ENCODE measurements around the gene PSMD1.

The PSMD1 gene

GRCh38 chr2:231129216-231129615, 72.5 kb downstream of the PSMD1 start:
- H3K9me3 ChIP-seq (ENCODE audit: control extremely low read depth in 1 of 5, control insufficient read depth in 4 of 5, insufficient read depth in 2 of 5, low read depth in 1 of 5, low read length in 4 of 5): no peaks in the 10 kb centered on the region
- H3K4me1 ChIP-seq (ENCODE audit: control extremely low read depth in 1 of 4, control insufficient read depth in 4 of 4, insufficient read depth in 4 of 4, low read length in 3 of 4): no peaks in the 10 kb centered on the region
- no CpG with 5 or more reads among the region's 1 CpG for WGBS (ENCODE audit: insufficient coverage)
- ChIA-PET POLR2A (no interaction called here), CTCF (interaction anchor here (0.8 to 1.5 kb wide), 3 partner anchors 9 to 42 kb away, joined by 3 read pairs; no protein-coding TSS in a partner anchor)
- no peak overlapping the region for H3K27ac ChIP-seq (ENCODE audit: insufficient read depth in 1 of 2, low read depth in 1 of 2, low read length in 2 of 2, poor library complexity in 1 of 2, severe bottlenecking in 2 of 2)
- H3K36me3 ChIP-seq (ENCODE audit: control insufficient read depth in 4 of 4, insufficient read depth in 4 of 4, low read length in 3 of 4): peaks cover 0 to 5% (median 0%) of the 10 kb centered on the region in 4 experiments
- H3K4me3 ChIP-seq (ENCODE audit: control insufficient read depth in 1 of 7, extremely low read depth in 1 of 7, insufficient read depth in 4 of 7, low read depth in 2 of 7, low read length in 6 of 7): no peak overlapping the region
- no peak for DNase-seq
- no peaks in the 10 kb centered on the region for H3K27me3 ChIP-seq (replicated peaks in 2 of 5; ENCODE audit: control insufficient read depth in 4 of 5, insufficient read depth in 5 of 5, low read length in 4 of 5)

- 100% methylated on average over 1 of the region's 6 CpGs for WGBS (ENCODE audit: insufficient coverage)
- Histone ChIP-seq H3K4me1 (ENCODE audit: control extremely low read depth in 1 of 4, control insufficient read depth in 4 of 4, insufficient read depth in 4 of 4, low read length in 3 of 4) (peaks cover 0 to under 1% (median 0%) of the 10 kb centered on the region in 4 experiments), H3K27ac (ENCODE audit: insufficient read depth in 1 of 2, low read depth in 1 of 2, low read length in 2 of 2, poor library complexity in 1 of 2, severe bottlenecking in 2 of 2) (no peak overlapping the region), H3K27me3 (replicated peaks in 2 of 5; ENCODE audit: control insufficient read depth in 4 of 5, insufficient read depth in 5 of 5, low read length in 4 of 5) (no peaks in the 10 kb centered on the region), H3K36me3 (ENCODE audit: control insufficient read depth in 4 of 4, insufficient read depth in 4 of 4, low read length in 3 of 4) (peaks cover 0 to 5% (median 0%) of the 10 kb centered on the region in 4 experiments), H3K4me3 (ENCODE audit: control insufficient read depth in 1 of 7, extremely low read depth in 1 of 7, insufficient read depth in 4 of 7, low read depth in 2 of 7, low read length in 6 of 7) (no peak overlapping the region), H3K9me3 (ENCODE audit: control extremely low read depth in 1 of 5, control insufficient read depth in 4 of 5, insufficient read depth in 2 of 5, low read depth in 1 of 5, low read length in 4 of 5) (no peaks in the 10 kb centered on the region)
- ChIA-PET POLR2A (no interaction called here), CTCF (interaction anchor here (0.9 to 1.5 kb wide), 4 partner anchors 8 to 40 kb away, joined by 3 to 5 read pairs (median 4); no protein-coding TSS in a partner anchor)
- DNase-seq: no peak
Measured at GRCh38 chr2:231130336-231131056, 73.8 kb downstream of the PSMD1 start.

GRCh38 chr2:231132129-231132528, 75.5 kb downstream of the PSMD1 start:
- peaks cover 0 to 3% (median under 1%) of the 10 kb centered on the region in 4 experiments for H3K36me3 ChIP-seq (ENCODE audit: control insufficient read depth in 4 of 4, insufficient read depth in 4 of 4, low read length in 3 of 4)
- no peak for DNase-seq
- no peak overlapping the region for H3K27ac ChIP-seq (ENCODE audit: insufficient read depth in 1 of 2, low read depth in 1 of 2, low read length in 2 of 2, poor library complexity in 1 of 2, severe bottlenecking in 2 of 2)
- WGBS (ENCODE audit: insufficient coverage): no CpG with 5 or more reads among the region's 1 CpG
- no peaks in the 10 kb centered on the region for H3K9me3 ChIP-seq (ENCODE audit: control extremely low read depth in 1 of 5, control insufficient read depth in 4 of 5, insufficient read depth in 2 of 5, low read depth in 1 of 5, low read length in 4 of 5)
- H3K4me1 ChIP-seq (ENCODE audit: control extremely low read depth in 1 of 4, control insufficient read depth in 4 of 4, insufficient read depth in 4 of 4, low read length in 3 of 4): peaks cover 0 to 4% (median 0%) of the 10 kb centered on the region in 4 experiments
- POLR2A ChIA-PET: no interaction called here
- no peak overlapping the region for H3K4me3 ChIP-seq (ENCODE audit: control insufficient read depth in 1 of 7, extremely low read depth in 1 of 7, insufficient read depth in 4 of 7, low read depth in 2 of 7, low read length in 6 of 7)
- CTCF ChIA-PET: no interaction called here
- no peaks in the 10 kb centered on the region for H3K27me3 ChIP-seq (replicated peaks in 2 of 5; ENCODE audit: control insufficient read depth in 4 of 5, insufficient read depth in 5 of 5, low read length in 4 of 5)

- H3K36me3 ChIP-seq (ENCODE audit: control insufficient read depth in 4 of 4, insufficient read depth in 4 of 4, low read length in 3 of 4): peaks cover 0 to 4% (median 1%) of the 10 kb centered on the region in 4 experiments
- H3K4me1 ChIP-seq (ENCODE audit: control extremely low read depth in 1 of 4, control insufficient read depth in 4 of 4, insufficient read depth in 4 of 4, low read length in 3 of 4): peaks cover 0 to 4% (median 0%) of the 10 kb centered on the region in 4 experiments
- H3K4me3 ChIP-seq (ENCODE audit: control insufficient read depth in 1 of 7, extremely low read depth in 1 of 7, insufficient read depth in 4 of 7, low read depth in 2 of 7, low read length in 6 of 7): no peak overlapping the region
- no peak overlapping the region for H3K27ac ChIP-seq (ENCODE audit: insufficient read depth in 1 of 2, low read depth in 1 of 2, low read length in 2 of 2, poor library complexity in 1 of 2, severe bottlenecking in 2 of 2)
- no CpG with 5 or more reads among the region's 1 CpG for WGBS (ENCODE audit: insufficient coverage)
- no peak for DNase-seq
- H3K27me3 ChIP-seq (replicated peaks in 2 of 5; ENCODE audit: control insufficient read depth in 4 of 5, insufficient read depth in 5 of 5, low read length in 4 of 5): no peaks in the 10 kb centered on the region
- no peaks in the 10 kb centered on the region for H3K9me3 ChIP-seq (ENCODE audit: control extremely low read depth in 1 of 5, control insufficient read depth in 4 of 5, insufficient read depth in 2 of 5, low read depth in 1 of 5, low read length in 4 of 5)
- CTCF ChIA-PET: interaction anchor here (1.2 kb wide), 1 partner anchor 260 kb away, joined by 3 read pairs; no protein-coding TSS in a partner anchor
- POLR2A ChIA-PET: no interaction called here
Measured at GRCh38 chr2:231133365-231134099, 76.9 kb downstream of the PSMD1 start.

- H3K27ac ChIP-seq (ENCODE audit: insufficient read depth in 1 of 2, low read depth in 1 of 2, low read length in 2 of 2, poor library complexity in 1 of 2, severe bottlenecking in 2 of 2): no peak overlapping the region
- no peaks in the 10 kb centered on the region for H3K9me3 ChIP-seq (ENCODE audit: control extremely low read depth in 1 of 5, control insufficient read depth in 4 of 5, insufficient read depth in 2 of 5, low read depth in 1 of 5, low read length in 4 of 5)
- no peak overlapping the region for H3K4me3 ChIP-seq (ENCODE audit: control insufficient read depth in 1 of 7, extremely low read depth in 1 of 7, insufficient read depth in 4 of 7, low read depth in 2 of 7, low read length in 6 of 7)
- no CpG with 5 or more reads among the region's 1 CpG for WGBS (ENCODE audit: insufficient coverage)
- peaks cover 0 to 4% (median 0%) of the 10 kb centered on the region in 4 experiments for H3K4me1 ChIP-seq (ENCODE audit: control extremely low read depth in 1 of 4, control insufficient read depth in 4 of 4, insufficient read depth in 4 of 4, low read length in 3 of 4)
- POLR2A ChIA-PET: no interaction called here
- CTCF ChIA-PET: interaction anchor here (1.0 to 1.2 kb wide), 2 partner anchors 31 to 259 kb away, joined by 3 read pairs; no protein-coding TSS in a partner anchor
- no peak for DNase-seq
- H3K27me3 ChIP-seq (replicated peaks in 2 of 5; ENCODE audit: control insufficient read depth in 4 of 5, insufficient read depth in 5 of 5, low read length in 4 of 5): no peaks in the 10 kb centered on the region
- H3K36me3 ChIP-seq (ENCODE audit: control insufficient read depth in 4 of 4, insufficient read depth in 4 of 4, low read length in 3 of 4): peaks cover 0 to 7% (median 4%) of the 10 kb centered on the region in 4 experiments
Measured at GRCh38 chr2:231134910-231135655, 78.4 kb downstream of the PSMD1 start.

GRCh38 chr2:231138699-231139098, 82.0 kb downstream of the PSMD1 start:
- H3K4me3 ChIP-seq (ENCODE audit: control insufficient read depth in 1 of 7, extremely low read depth in 1 of 7, insufficient read depth in 4 of 7, low read depth in 2 of 7, low read length in 6 of 7): no peak overlapping the region
- peaks cover 0 to 9% (median 7%) of the 10 kb centered on the region in 4 experiments for H3K36me3 ChIP-seq (ENCODE audit: control insufficient read depth in 4 of 4, insufficient read depth in 4 of 4, low read length in 3 of 4)
- WGBS (ENCODE audit: insufficient coverage): 100% methylated on average over 5 of the region's 8 CpGs
- no peak for DNase-seq
- H3K27me3 ChIP-seq (replicated peaks in 2 of 5; ENCODE audit: control insufficient read depth in 4 of 5, insufficient read depth in 5 of 5, low read length in 4 of 5): no peaks in the 10 kb centered on the region
- H3K4me1 ChIP-seq (ENCODE audit: control extremely low read depth in 1 of 4, control insufficient read depth in 4 of 4, insufficient read depth in 4 of 4, low read length in 3 of 4): peaks cover 0 to 4% (median 0%) of the 10 kb centered on the region in 4 experiments
- no peak overlapping the region for H3K27ac ChIP-seq (ENCODE audit: insufficient read depth in 1 of 2, low read depth in 1 of 2, low read length in 2 of 2, poor library complexity in 1 of 2, severe bottlenecking in 2 of 2)
- ChIA-PET CTCF (interaction anchor here (0.7 to 0.8 kb wide), 2 partner anchors 9 to 10 kb away, joined by 3 read pairs; no protein-coding TSS in a partner anchor), POLR2A (no interaction called here)
- no peaks in the 10 kb centered on the region for H3K9me3 ChIP-seq (ENCODE audit: control extremely low read depth in 1 of 5, control insufficient read depth in 4 of 5, insufficient read depth in 2 of 5, low read depth in 1 of 5, low read length in 4 of 5)
